Activated CD4-positive, alpha-beta T cell treated with anti-CD3 and anti-CD28 coated beads, Interleukin-2, amount 10 ng/mL, durations not matched to agents 7 days and 5 days (primary cell): Measurements from ENCODE around the gene CACNA1S. TPM values are rescaled to one million over a fixed set of nuclear protein-coding genes. Genes with fewer than 3 reads are reported as not detected.

ENCODE experiments used
- CTCF ChIA-PET: fragments of 350-600 bp; sonication (Branson Sonifier 250); formaldehyde crosslinking; loops from one replicate; lab custom pipeline; 2021; ENCODE audit warnings: antibody characterized with exemption; lab: Charles Lee
- POLR2A ChIA-PET: fragments of 350-600 bp; sonication (Branson Sonifier 250); formaldehyde crosslinking; loops from one replicate; lab custom pipeline; 2021; ENCODE audit warnings: antibody characterized with exemption; lab: Charles Lee
- DNase-seq: peaks from one replicate; pipeline ENCODE4 v3.0.0-alpha.2; 2020
- H3K27ac Mint-ChIP-seq: one replicate; pipeline ENCODE4 v1.8.0; 2021; ENCODE audit warnings: mild to moderate bottlenecking, moderate library complexity, mixed read lengths
- H3K27me3 Mint-ChIP-seq: one replicate; pipeline ENCODE4 v1.8.0; 2021; ENCODE audit warnings: mixed read lengths
- H3K36me3 Mint-ChIP-seq: one replicate; pipeline ENCODE4 v1.8.0; 2021; ENCODE audit warnings: low read depth, mixed read lengths
- H3K4me1 Mint-ChIP-seq: one replicate; pipeline ENCODE4 v1.8.0; 2021; ENCODE audit warnings: mixed read lengths
- H3K4me3 Mint-ChIP-seq: one replicate; pipeline ENCODE4 v1.8.0; 2021; ENCODE audit warnings: mild to moderate bottlenecking, moderate library complexity, mixed read lengths
- H3K9me3 Mint-ChIP-seq: one replicate; pipeline ENCODE4 v1.8.0; 2021; ENCODE audit warnings: mixed read lengths
- total RNA-seq, 2 experiments: library from RNA; stranded (reverse); gene quantifications; one replicate each; pipeline ENCODE4 v1.2.3, GENCODE V29; 2021

Gene CACNA1S
- total RNA-seq, 2 experiments from 2014 or later, result not detected

- POLR2A ChIA-PET, result no interaction called here
- CTCF ChIA-PET, result interaction anchor here (1.0 kb wide), 1 partner anchor 21 kb away, joined by 3 read pairs; no protein-coding TSS in a partner anchor
These were observed 32.9 kb upstream of the CACNA1S start for GRCh38 chr1:201145132-201145531.

GRCh38 chr1:201144701-201145100 is 32.5 kb upstream of the CACNA1S start:
- H3K36me3 Mint-ChIP-seq, result peaks cover 7% of the 10 kb centered on the region
- CTCF ChIA-PET, result no interaction called here
- H3K9me3 Mint-ChIP-seq, result no peaks in the 10 kb centered on the region
- no peaks in the 10 kb centered on the region for H3K27me3 Mint-ChIP-seq
- no peak overlapping the region for H3K4me3 Mint-ChIP-seq
- H3K27ac Mint-ChIP-seq, result no peak overlapping the region
- POLR2A ChIA-PET, result no interaction called here
- DNase-seq, result no peak
- H3K4me1 Mint-ChIP-seq, result no peaks in the 10 kb centered on the region

More at GRCh38 chr1:201145132-201145531, 32.9 kb upstream of the CACNA1S start:
- H3K4me3 Mint-ChIP-seq, result no peak overlapping the region
- DNase-seq, result no peak
- H3K4me1 Mint-ChIP-seq, result no peaks in the 10 kb centered on the region
- peaks cover 7% of the 10 kb centered on the region for H3K36me3 Mint-ChIP-seq
- no peaks in the 10 kb centered on the region for H3K9me3 Mint-ChIP-seq
- H3K27me3 Mint-ChIP-seq, result no peaks in the 10 kb centered on the region
- no peak overlapping the region for H3K27ac Mint-ChIP-seq

- DNase-seq, result no peak
- Mint-ChIP-seq H3K27ac (no peak overlapping the region), H3K9me3 (no peaks in the 10 kb centered on the region), H3K4me1 (no peaks in the 10 kb centered on the region), H3K36me3 (peaks cover 5% of the 10 kb centered on the region), H3K27me3 (no peaks in the 10 kb centered on the region), H3K4me3 (no peak overlapping the region)
- ChIA-PET POLR2A (no interaction called here), CTCF (interaction anchor here (0.6 to 1.1 kb wide), 2 partner anchors 37 to 74 kb away, joined by 3 to 4 read pairs; no protein-coding TSS in a partner anchor)
These were observed 31.8 kb upstream of the CACNA1S start for GRCh38 chr1:201143726-201144635.

- DNase-seq, result no peak
- Mint-ChIP-seq H3K9me3 (no peaks in the 10 kb centered on the region), H3K27me3 (no peaks in the 10 kb centered on the region), H3K27ac (no peak overlapping the region), H3K36me3 (peaks cover 5% of the 10 kb centered on the region), H3K4me3 (no peak overlapping the region), H3K4me1 (no peaks in the 10 kb centered on the region)
- ChIA-PET POLR2A (no interaction called here), CTCF (interaction anchor here (0.6 to 1.6 kb wide), 3 partner anchors 11 to 73 kb away, joined by 3 to 5 read pairs (median 4); partner anchors contain the start of gene TMEM9)
These were observed 30.9 kb upstream of the CACNA1S start for GRCh38 chr1:201142849-201143725.

GRCh38 chr1:201142011-201142848 is 30.0 kb upstream of the CACNA1S start:
- Mint-ChIP-seq H3K9me3 (no peaks in the 10 kb centered on the region), H3K4me1 (no peaks in the 10 kb centered on the region), H3K27me3 (no peaks in the 10 kb centered on the region), H3K4me3 (no peak overlapping the region), H3K27ac (no peak overlapping the region), H3K36me3 (peaks cover 5% of the 10 kb centered on the region)
- ChIA-PET CTCF (interaction anchor here (1.1 to 1.6 kb wide), 2 partner anchors 12 to 35 kb away, joined by 3 to 5 read pairs; partner anchors contain the start of gene TMEM9), POLR2A (interaction anchor here (1.0 kb wide), 1 partner anchor 12 kb away, joined by 3 read pairs; the partner anchor contains the start of gene TMEM9)
- no peak for DNase-seq

GRCh38 chr1:201141418-201141817 is 29.2 kb upstream of the CACNA1S start:
- no peak overlapping the region for H3K27ac Mint-ChIP-seq
- H3K4me3 Mint-ChIP-seq, result no peak overlapping the region
- ChIA-PET POLR2A (no interaction called here), CTCF (interaction anchor here (1.0 kb wide), 1 partner anchor 18 kb away, joined by 3 read pairs; no protein-coding TSS in a partner anchor)
- no peaks in the 10 kb centered on the region for H3K27me3 Mint-ChIP-seq
- peaks cover 5% of the 10 kb centered on the region for H3K36me3 Mint-ChIP-seq
- no peaks in the 10 kb centered on the region for H3K9me3 Mint-ChIP-seq
- no peak for DNase-seq
- H3K4me1 Mint-ChIP-seq, result no peaks in the 10 kb centered on the region

- ChIA-PET CTCF (interaction anchor here (1.0 kb wide), 1 partner anchor 18 kb away, joined by 3 read pairs; no protein-coding TSS in a partner anchor), POLR2A (no interaction called here)
- H3K4me1 Mint-ChIP-seq, result no peaks in the 10 kb centered on the region
- H3K27ac Mint-ChIP-seq, result no peak overlapping the region
- H3K36me3 Mint-ChIP-seq, result peaks cover 5% of the 10 kb centered on the region
- no peak overlapping the region for H3K4me3 Mint-ChIP-seq
- DNase-seq, result no peak
- H3K27me3 Mint-ChIP-seq, result no peaks in the 10 kb centered on the region
- no peaks in the 10 kb centered on the region for H3K9me3 Mint-ChIP-seq
These were observed 28.7 kb upstream of the CACNA1S start for GRCh38 chr1:201140941-201141260.

GRCh38 chr1:201140235-201140940 is 28.2 kb upstream of the CACNA1S start:
- POLR2A ChIA-PET, result no interaction called here
- Mint-ChIP-seq H3K27ac (no peak overlapping the region), H3K36me3 (peaks cover 5% of the 10 kb centered on the region), H3K9me3 (no peaks in the 10 kb centered on the region), H3K4me3 (no peak overlapping the region), H3K27me3 (no peaks in the 10 kb centered on the region), H3K4me1 (no peaks in the 10 kb centered on the region)
- CTCF ChIA-PET, result interaction anchor here (1.0 kb wide), 1 partner anchor 19 kb away, joined by 3 read pairs; no protein-coding TSS in a partner anchor
- no peak for DNase-seq

GRCh38 chr1:201139756-201140155 is 27.5 kb upstream of the CACNA1S start:
- no peaks in the 10 kb centered on the region for H3K9me3 Mint-ChIP-seq
- POLR2A ChIA-PET, result no interaction called here
- CTCF ChIA-PET, result no interaction called here
- H3K36me3 Mint-ChIP-seq, result peaks cover 3% of the 10 kb centered on the region
- H3K27me3 Mint-ChIP-seq, result no peaks in the 10 kb centered on the region
- no peak overlapping the region for H3K27ac Mint-ChIP-seq
- no peaks in the 10 kb centered on the region for H3K4me1 Mint-ChIP-seq
- no peak overlapping the region for H3K4me3 Mint-ChIP-seq
- DNase-seq, result no peak

GRCh38 chr1:201139306-201139705 is 27.1 kb upstream of the CACNA1S start:
- no peak for DNase-seq
- Mint-ChIP-seq H3K9me3 (no peaks in the 10 kb centered on the region), H3K27me3 (no peaks in the 10 kb centered on the region), H3K4me1 (no peaks in the 10 kb centered on the region), H3K27ac (no peak overlapping the region), H3K4me3 (no peak overlapping the region), H3K36me3 (peaks cover 3% of the 10 kb centered on the region)
- CTCF ChIA-PET, result no interaction called here
- POLR2A ChIA-PET, result no interaction called here

GRCh38 chr1:201138311-201138840 is 26.1 kb upstream of the CACNA1S start:
- Mint-ChIP-seq H3K27me3 (no peaks in the 10 kb centered on the region), H3K27ac (no peak overlapping the region), H3K36me3 (no peaks in the 10 kb centered on the region), H3K4me1 (no peaks in the 10 kb centered on the region), H3K4me3 (no peak overlapping the region), H3K9me3 (no peaks in the 10 kb centered on the region)
- ChIA-PET CTCF (interaction anchor here (1.4 kb wide), 1 partner anchor 16 kb away, joined by 3 read pairs; the partner anchor contains the start of gene TMEM9), POLR2A (no interaction called here)
- DNase-seq, result no peak
